Mesenchymal stem cell (in vitro differentiated cells and primary cell): ENCODE data around the gene ZNF41.

Experiments
- DNase-seq: peaks from one replicate; pipeline ENCODE4 v3.0.0-alpha.2; 2013
- H2AFZ ChIP-seq: one replicate; pipeline ENCODE4 v1.6.1; 2013; ENCODE audit warnings: low read depth, mild to moderate bottlenecking, control low read depth, inconsistent platforms, low read length, moderate library complexity
- H2AK5ac ChIP-seq: 2 replicates; pipeline ENCODE4 v1.6.1; 2013; ENCODE audit warnings: low read length, moderate library complexity, mild to moderate bottlenecking, inconsistent platforms; ENCODE audit not compliant: severe bottlenecking
- H2BK120ac ChIP-seq: one replicate; pipeline ENCODE4 v1.6.1; 2013; ENCODE audit warnings: low read depth, mild to moderate bottlenecking, inconsistent platforms, low read length, moderate library complexity
- H2BK12ac ChIP-seq, 2 experiments: one replicate each; pipeline ENCODE4 v1.6.1; 2013; ENCODE audit warnings: inconsistent platforms in 2 of 2, low read length in 2 of 2, mild to moderate bottlenecking in 2 of 2, moderate library complexity in 2 of 2, control low read depth in 1 of 2
- H2BK15ac ChIP-seq: one replicate; pipeline ENCODE4 v1.6.1; 2013; ENCODE audit warnings: mild to moderate bottlenecking, low read depth, inconsistent platforms; ENCODE audit not compliant: poor library complexity, severe bottlenecking
- H2BK5ac ChIP-seq: 2 replicates; pipeline ENCODE4 v1.6.1; 2013; ENCODE audit warnings: low read depth, mild to moderate bottlenecking, low read length, control low read depth, inconsistent platforms; ENCODE audit not compliant: poor library complexity, severe bottlenecking
- H3K14ac ChIP-seq, 2 experiments: one replicate each; pipeline ENCODE4 v1.6.1; 2013; ENCODE audit warnings: inconsistent platforms in 2 of 2, low read length in 2 of 2, control low read depth in 1 of 2, mild to moderate bottlenecking in 1 of 2, moderate library complexity in 1 of 2
- H3K18ac ChIP-seq, 2 experiments: one replicate each; pipeline ENCODE4 v1.6.1; 2013; ENCODE audit warnings: inconsistent platforms in 2 of 2, low read length in 2 of 2, control low read depth in 1 of 2, low read depth in 1 of 2, mild to moderate bottlenecking in 1 of 2
- H3K23ac ChIP-seq, 2 experiments: one replicate each; pipeline ENCODE4 v1.6.1; 2013; ENCODE audit warnings: inconsistent platforms in 2 of 2, low read length in 2 of 2, mild to moderate bottlenecking in 2 of 2, moderate library complexity in 2 of 2, control low read depth in 1 of 2
- H3K27ac ChIP-seq: 2 replicates; pipeline ENCODE4 v1.5.1; 2013; ENCODE audit warnings: mild to moderate bottlenecking, moderate library complexity, low read length, control low read depth, inconsistent platforms; ENCODE audit not compliant: poor library complexity, severe bottlenecking
- H3K27me3 ChIP-seq, 2 experiments: 2 replicates each; pipeline versions ENCODE4 v1.6.1 to v1.7.0; 2013; ENCODE audit warnings: low read length in 2 of 2, mild to moderate bottlenecking in 2 of 2, moderate library complexity in 2 of 2, control low read depth in 1 of 2, inconsistent platforms in 1 of 2; ENCODE audit not compliant: control insufficient read depth in 1 of 2, insufficient read depth in 1 of 2
- H3K36me3 ChIP-seq, 2 experiments: 2 replicates each; pipeline versions ENCODE4 v1.6.1 to v1.7.0; 2013; ENCODE audit warnings: low read length in 2 of 2, control low read depth in 1 of 2, inconsistent platforms in 1 of 2, low read depth in 1 of 2, mild to moderate bottlenecking in 1 of 2; ENCODE audit not compliant: insufficient read depth in 2 of 2, control insufficient read depth in 1 of 2
- H3K4ac ChIP-seq, 2 experiments: one replicate each; pipeline ENCODE4 v1.6.1; 2013; ENCODE audit warnings: inconsistent platforms in 2 of 2, low read length in 2 of 2, mild to moderate bottlenecking in 2 of 2, moderate library complexity in 2 of 2, control low read depth in 1 of 2, low read depth in 1 of 2
- H3K4me1 ChIP-seq: 2 replicates; pipeline ENCODE4 v1.6.1; 2013; ENCODE audit warnings: low read depth, low read length, control low read depth; ENCODE audit not compliant: control insufficient read depth, insufficient read depth
- H3K4me2 ChIP-seq: 2 replicates; pipeline ENCODE4 v1.6.1; 2013; ENCODE audit warnings: low read length, mild to moderate bottlenecking, inconsistent platforms; ENCODE audit not compliant: poor library complexity, severe bottlenecking
- H3K4me3 ChIP-seq, 2 experiments: 2 replicates each; pipeline versions ENCODE4 v1.5.1 to v1.7.0; 2013; ENCODE audit warnings: low read length in 2 of 2, mild to moderate bottlenecking in 2 of 2, control low read depth in 1 of 2, low read depth in 1 of 2; ENCODE audit not compliant: insufficient read depth in 1 of 2
- H3K79me1 ChIP-seq: replicated peaks from 2 replicates; pipeline ENCODE4 v1.6.1; 2013; ENCODE audit warnings: mild to moderate bottlenecking, control low read depth, low read length, inconsistent platforms; ENCODE audit not compliant: poor library complexity, severe bottlenecking
- H3K9ac ChIP-seq: 2 replicates; pipeline ENCODE4 v1.7.0; 2013; ENCODE audit warnings: mild to moderate bottlenecking, low read length, moderate library complexity
- H3K9me3 ChIP-seq: 2 replicates; pipeline ENCODE4 v1.7.0; 2013; ENCODE audit warnings: mild to moderate bottlenecking, low read length; ENCODE audit not compliant: control insufficient read depth
- H4K8ac ChIP-seq: one replicate; pipeline ENCODE4 v1.6.1; 2013; ENCODE audit warnings: inconsistent platforms, mild to moderate bottlenecking, low read length, moderate library complexity
- H4K91ac ChIP-seq: one replicate; pipeline ENCODE4 v1.6.1; 2013; ENCODE audit warnings: mild to moderate bottlenecking, low read length, inconsistent platforms
- WGBS: methylation state at CpG from one replicate; pipeline ENCODE4 v1.1.7; 2013; ENCODE audit warnings: mixed read lengths; 5-methylcytosine and 5-hydroxymethylcytosine counted together

ZNF41 gene

DNA sequence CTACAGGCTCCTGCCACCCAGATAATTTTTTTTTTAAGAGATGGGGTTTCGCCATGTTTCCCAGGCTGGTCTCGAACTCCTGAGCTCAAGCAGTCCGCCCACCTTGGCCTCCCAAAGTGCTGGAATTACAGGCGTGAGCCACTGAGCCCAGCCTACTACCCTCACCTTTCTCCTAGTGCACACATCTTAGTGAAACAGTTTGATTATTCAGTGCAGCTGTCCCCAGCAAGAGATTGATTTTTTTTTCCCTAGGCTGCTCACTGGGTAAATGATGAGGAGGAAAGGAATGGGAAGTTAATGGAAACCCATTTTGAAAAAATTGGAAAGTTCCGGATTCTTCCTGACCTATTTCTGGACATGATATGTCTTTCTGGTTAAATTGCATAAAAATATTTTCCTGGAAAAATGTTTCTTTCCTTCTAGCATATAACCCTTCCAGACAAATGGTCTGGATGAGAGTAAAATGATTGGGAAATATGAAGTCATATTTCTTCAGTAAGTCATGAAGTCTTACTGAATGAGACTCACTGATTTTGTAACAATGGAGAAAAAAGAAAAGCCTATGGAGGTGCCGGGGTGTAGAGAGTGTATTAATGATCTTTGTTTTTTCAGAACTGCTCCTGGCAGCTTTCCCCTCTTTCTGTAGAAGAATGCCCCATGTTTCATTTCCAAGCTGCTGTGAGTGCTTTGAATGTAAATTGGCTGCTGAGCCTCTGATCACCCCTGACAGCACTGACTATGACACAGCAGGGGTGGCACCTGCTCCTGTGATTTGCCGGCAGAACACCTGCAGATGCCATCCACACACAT is 19.5 kb upstream of the ZNF41 start:
- Histone ChIP-seq H3K9me3 (no peaks in the 10 kb centered on the region), H3K4me1 (no peaks in the 10 kb centered on the region), H4K8ac (no peak overlapping the region), H2BK5ac (no peak overlapping the region), H3K23ac (no peak overlapping the region), H3K4me3 (no peak overlapping the region), H4K91ac (no peak overlapping the region), H3K9ac (peak overlapping the region; percentile 32), H2BK15ac (no peak overlapping the region), H3K14ac (no peak overlapping the region), H2AFZ (no peak overlapping the region), H3K36me3 (no peaks in the 10 kb centered on the region), H3K18ac (no peak overlapping the region), H2AK5ac (no peak overlapping the region), H3K4me2 (no peak overlapping the region), H2BK12ac (no peak overlapping the region), H3K4ac (no peak overlapping the region), H2BK120ac (no peak overlapping the region), H3K27ac (no peak overlapping the region), H3K27me3 (peaks cover 0 to 18% of the 10 kb centered on the region in 2 experiments), H3K79me1 (no peaks in the 10 kb centered on the region)
- peak; percentile 37 for DNase-seq
- WGBS: 80% methylated on average over 4 of the region's 7 CpGs

DNA sequence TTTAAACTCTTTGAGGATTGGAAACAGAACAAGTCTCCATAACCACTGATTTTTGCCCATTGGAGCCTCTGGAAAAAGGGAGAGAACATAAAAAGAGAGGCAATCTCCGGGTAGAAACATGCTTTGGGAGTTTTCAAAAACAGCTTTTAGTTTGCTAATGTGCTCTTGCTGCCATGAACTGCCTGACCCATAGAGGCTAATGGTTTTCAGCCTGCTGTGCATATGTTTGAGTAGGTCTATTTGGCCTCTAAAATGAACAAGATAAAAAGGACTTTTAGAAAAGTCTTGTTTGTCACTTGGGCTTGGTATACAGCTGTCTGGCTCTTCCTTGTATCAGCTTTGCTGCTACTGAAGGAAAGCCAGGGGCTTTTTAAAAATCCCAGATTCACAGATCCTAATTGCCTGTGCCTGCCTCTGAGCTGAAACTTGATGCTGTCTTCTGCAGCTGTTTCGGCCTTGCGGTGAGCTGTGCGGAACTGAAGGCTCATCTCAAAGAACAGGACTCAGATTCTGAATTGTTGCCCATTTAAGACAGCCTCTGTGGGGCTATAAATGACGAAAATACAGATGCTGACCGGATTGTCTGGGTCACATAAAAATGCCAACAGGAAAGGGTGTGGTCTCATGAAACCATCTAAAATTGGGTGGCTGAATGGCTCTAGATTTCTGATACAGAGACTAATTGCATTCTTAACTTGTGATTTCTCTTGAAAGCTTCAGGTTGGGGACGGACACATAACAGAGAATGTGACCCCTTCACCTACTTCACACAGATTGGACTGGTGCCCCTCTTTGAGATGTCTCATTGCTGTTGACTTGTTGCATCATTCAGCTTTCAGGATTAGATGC is 18.4 kb upstream of the ZNF41 start:
- no peaks in the 10 kb centered on the region for H3K4me1 ChIP-seq
- H3K9me3 ChIP-seq: no peaks in the 10 kb centered on the region
- peak overlapping the region in 1 of 2 experiments; percentile 30 for H3K4me3 ChIP-seq
- H3K36me3 ChIP-seq: no peaks in the 10 kb centered on the region
- H3K18ac ChIP-seq: no peak overlapping the region
- no peak overlapping the region for H3K4ac ChIP-seq
- H3K9ac ChIP-seq: peak overlapping the region; percentile 38
- no peak overlapping the region for H3K27ac ChIP-seq
- WGBS: 4% methylated on average over 7 of the region's 7 CpGs
- H2BK120ac ChIP-seq: peak overlapping the region; percentile 19
- H2BK12ac ChIP-seq: no peak overlapping the region
- no peak overlapping the region for H2AK5ac ChIP-seq
- H3K4me2 ChIP-seq: no peak overlapping the region
- H3K14ac ChIP-seq: no peak overlapping the region
- no peak overlapping the region for H3K23ac ChIP-seq
- peaks cover 0 to 21% of the 10 kb centered on the region in 2 experiments for H3K27me3 ChIP-seq
- no peak overlapping the region for H2BK15ac ChIP-seq
- H4K91ac ChIP-seq: no peak overlapping the region
- no peak overlapping the region for H2AFZ ChIP-seq
- no peaks in the 10 kb centered on the region for H3K79me1 ChIP-seq
- H2BK5ac ChIP-seq: no peak overlapping the region
- peak; percentile 47 for DNase-seq
- H4K8ac ChIP-seq: no peak overlapping the region

DNA sequence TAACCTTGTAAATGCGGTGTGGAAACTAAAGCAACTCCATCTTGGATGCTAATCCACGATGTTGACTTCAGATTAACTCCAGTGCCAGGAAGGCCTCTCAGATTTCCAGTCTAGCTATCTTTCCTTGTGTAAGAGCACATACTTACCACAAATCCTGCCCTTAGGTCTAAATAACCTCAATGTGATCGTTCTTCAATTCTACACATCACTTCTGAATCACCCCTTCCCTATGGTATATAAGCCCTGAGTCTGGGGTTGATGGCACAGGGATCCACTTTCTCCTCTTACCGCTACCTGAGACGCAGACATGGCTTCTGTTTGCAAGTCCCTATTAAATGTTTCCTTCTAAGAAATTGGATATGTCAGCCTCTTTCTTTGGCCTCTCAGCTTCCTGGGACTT is 17.5 kb upstream of the ZNF41 start:
- Histone ChIP-seq H3K4me1 (no peaks in the 10 kb centered on the region), H3K4me3 (no peak overlapping the region), H4K91ac (no peak overlapping the region), H3K79me1 (no peaks in the 10 kb centered on the region), H2BK12ac (no peak overlapping the region), H3K27ac (no peak overlapping the region), H3K9ac (peak overlapping the region; percentile 38), H3K18ac (no peak overlapping the region), H2BK5ac (no peak overlapping the region), H3K4me2 (no peak overlapping the region), H4K8ac (peak overlapping the region; percentile 60), H2BK15ac (no peak overlapping the region), H3K9me3 (no peaks in the 10 kb centered on the region), H2BK120ac (no peak overlapping the region), H2AK5ac (no peak overlapping the region), H3K27me3 (peaks cover 0 to 21% of the 10 kb centered on the region in 2 experiments), H3K23ac (no peak overlapping the region), H2AFZ (no peak overlapping the region), H3K14ac (no peak overlapping the region), H3K36me3 (no peaks in the 10 kb centered on the region), H3K4ac (no peak overlapping the region)
- 79% methylated on average over 4 of the region's 5 CpGs for whole genome bisulfite sequencing
- no peak for DNase-seq

DNA sequence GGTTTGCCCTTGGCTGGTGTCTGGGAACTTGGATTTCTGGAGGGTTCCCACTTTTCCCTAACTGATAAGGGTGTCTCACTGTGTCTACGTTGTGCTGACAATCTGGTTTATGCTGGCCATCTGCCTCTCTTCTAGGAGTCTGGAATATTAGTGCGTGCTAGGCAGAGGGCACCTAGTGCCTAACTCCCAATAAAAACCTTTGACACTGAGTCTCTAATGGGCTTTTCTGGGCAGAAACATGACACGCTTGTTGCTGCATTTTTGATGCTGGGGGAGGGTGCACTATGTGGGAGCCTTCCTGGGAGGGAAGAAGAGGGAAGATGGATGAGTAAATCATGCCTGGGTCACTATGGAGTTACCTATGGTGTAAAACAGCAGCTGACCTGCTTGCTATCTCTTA is 16.3 kb upstream of the ZNF41 start:
- Histone ChIP-seq H3K36me3 (no peaks in the 10 kb centered on the region), H3K4me2 (no peak overlapping the region), H3K27me3 (peaks cover 0 to 15% of the 10 kb centered on the region in 2 experiments), H3K79me1 (no peaks in the 10 kb centered on the region), H3K23ac (no peak overlapping the region), H3K18ac (peak overlapping the region in 1 of 2 experiments; percentile 33), H2BK15ac (no peak overlapping the region), H3K4me3 (no peak overlapping the region), H2AFZ (no peak overlapping the region), H3K4ac (no peak overlapping the region), H4K91ac (no peak overlapping the region), H2AK5ac (no peak overlapping the region), H3K9me3 (peaks cover 5% of the 10 kb centered on the region), H2BK120ac (no peak overlapping the region), H3K27ac (no peak overlapping the region), H2BK5ac (no peak overlapping the region), H4K8ac (no peak overlapping the region), H3K14ac (no peak overlapping the region), H3K4me1 (no peaks in the 10 kb centered on the region), H2BK12ac (no peak overlapping the region), H3K9ac (no peak overlapping the region)
- 74% methylated on average over 3 of the region's 3 CpGs for WGBS
- no peak for DNase-seq
